ENCODE data around the gene L3HYPDH. TPM values are rescaled to one million over a fixed set of nuclear protein-coding genes. Genes with fewer than 3 reads are reported as not detected.

The L3HYPDH gene
- total RNA-seq, 1 experiment from 2014 or later = 35.2 TPM

DNA sequence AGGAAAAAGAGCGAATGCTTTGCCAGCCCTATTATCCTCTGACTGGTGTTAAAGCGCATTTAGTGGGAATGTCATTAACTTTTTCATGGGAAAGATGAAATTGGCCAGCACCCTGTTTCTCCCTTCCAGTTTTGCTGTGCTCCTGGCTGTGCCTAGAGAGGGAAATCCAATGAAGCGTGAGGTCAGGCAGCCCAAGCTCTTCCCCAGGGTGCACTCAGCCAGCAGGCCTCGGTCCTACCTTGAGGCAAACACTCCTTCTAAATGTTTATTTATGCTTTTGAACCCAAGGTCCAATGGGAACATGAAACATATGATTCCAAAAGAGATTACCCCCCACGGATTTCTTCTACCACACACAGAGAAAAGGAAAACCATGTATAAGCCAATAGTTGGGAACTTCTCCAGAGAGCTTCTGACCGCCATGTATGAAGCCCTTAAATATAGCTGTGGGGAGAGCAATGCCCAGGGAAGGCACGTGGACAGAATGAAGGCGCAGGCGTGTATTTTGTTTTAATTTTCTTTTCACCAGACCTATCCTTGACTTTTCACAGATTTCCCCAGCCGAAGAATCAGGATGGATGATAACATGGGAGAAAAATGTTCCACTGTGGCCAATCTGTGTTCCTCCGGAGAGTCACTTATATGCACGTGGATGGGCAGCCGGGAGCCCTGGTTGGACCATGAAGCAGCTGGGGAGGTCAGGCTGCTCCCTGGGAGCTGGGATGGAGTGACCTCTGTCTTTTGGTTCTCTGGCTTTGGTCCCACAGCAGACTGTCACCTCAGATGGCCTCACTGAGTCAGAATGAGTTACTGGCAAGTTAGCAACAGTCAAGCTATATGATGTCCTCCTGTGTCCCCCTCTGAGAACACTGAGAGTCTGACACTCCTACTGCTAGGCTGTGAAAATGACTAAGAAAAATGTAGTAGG, 56.3 kb downstream of the L3HYPDH start:
- DNase-seq (ENCODE audit: low read depth) = peak; percentile 88

DNA sequence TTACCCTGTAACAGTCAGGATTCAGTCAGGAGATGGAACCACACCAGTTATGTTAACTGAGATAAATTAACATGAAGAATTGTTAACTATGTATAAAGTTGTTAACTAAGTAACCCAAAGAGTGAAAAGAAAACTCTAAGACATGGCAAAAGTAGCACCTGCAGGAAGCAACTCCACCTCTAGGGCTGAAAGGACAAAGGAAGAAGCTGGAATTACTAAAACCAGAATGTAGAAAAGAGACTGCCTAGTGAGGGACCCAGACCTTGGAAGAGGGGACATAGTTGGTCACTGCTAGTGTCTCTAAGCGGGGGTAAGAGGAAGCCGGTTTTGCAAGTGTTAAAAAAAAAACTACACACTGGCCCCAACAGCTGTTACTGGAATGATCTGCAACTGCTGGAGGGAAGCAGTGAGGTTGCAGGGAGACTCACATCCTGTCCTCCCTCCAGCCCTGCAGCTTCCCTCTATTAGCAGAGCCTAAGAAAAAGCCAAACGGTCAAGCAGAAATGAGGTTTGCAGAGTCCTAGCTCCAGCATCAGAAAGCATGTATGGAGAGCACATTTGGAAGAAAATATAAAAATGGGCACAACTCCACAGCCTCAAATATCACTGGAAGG, 58.8 kb downstream of the L3HYPDH start:
- DNase-seq (ENCODE audit: low read depth) = peak; percentile 71

DNA sequence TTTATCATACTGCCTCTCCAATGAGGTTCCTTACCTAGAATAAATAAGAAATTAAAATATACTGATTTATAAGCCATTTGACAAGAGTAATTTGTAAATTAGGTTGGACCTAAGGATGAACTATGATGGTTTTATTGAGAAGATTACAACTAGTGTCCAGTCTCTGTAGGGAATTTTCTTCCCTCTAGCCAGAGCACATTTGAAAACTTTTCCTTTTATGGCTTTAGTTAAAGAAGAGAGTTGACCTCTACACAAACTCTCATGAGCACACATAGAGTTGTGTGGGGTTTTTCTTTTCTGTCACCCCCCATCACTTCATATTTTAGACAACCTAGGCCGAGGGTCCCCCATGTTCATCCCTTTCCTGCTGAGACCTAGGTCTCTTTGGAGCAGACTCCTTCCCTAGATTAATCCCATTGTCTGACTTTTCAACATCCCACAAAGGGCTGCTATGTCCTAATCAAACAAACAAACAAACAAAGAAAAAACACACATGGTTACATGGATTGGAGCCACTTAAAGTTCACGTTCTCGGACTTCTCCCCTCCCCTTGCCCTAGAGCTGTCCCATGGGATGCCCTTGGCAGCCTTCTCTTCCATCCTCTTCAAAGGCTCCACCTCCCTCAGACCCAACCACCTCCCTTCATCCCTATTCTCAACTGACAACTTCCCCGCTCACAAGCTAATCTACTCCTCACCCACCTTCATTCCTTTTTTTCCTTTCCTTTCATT, 59.7 kb downstream of the L3HYPDH start:
- DNase-seq (ENCODE audit: low read depth) = peak; percentile 15

Other genes starting within 250 kb of the L3HYPDH start
- 0.48 and 0.68 TPM in 2 replicates for gene GPR135, start 19.0 kb downstream of the L3HYPDH start, total RNA-seq (2014; rRNA removed; shearing (Covaris generic))
- 68.6 and 88.6 TPM in 2 replicates for gene JKAMP, start 109 bp upstream of the L3HYPDH start, total RNA-seq (2014; rRNA removed; shearing (Covaris generic))
- gene CCDC175, start 92.4 kb upstream of the L3HYPDH start, total RNA-seq (2014; rRNA removed; shearing (Covaris generic)) = not detected in 2 replicates

Measured in RPMI7951 (cell line).